GM19025 (cell line): ENCODE data around the gene HESX1.

ENCODE experiments used
- ATAC-seq: cut with Tn5 transposase; IDR thresholded peaks from one replicate; pipeline ENCODE4 v1.9.1; 2021; ENCODE audit warnings: mild to moderate bottlenecking, low read depth, moderate library complexity; ENCODE audit not compliant: unreplicated experiment

Gene HESX1

DNA sequence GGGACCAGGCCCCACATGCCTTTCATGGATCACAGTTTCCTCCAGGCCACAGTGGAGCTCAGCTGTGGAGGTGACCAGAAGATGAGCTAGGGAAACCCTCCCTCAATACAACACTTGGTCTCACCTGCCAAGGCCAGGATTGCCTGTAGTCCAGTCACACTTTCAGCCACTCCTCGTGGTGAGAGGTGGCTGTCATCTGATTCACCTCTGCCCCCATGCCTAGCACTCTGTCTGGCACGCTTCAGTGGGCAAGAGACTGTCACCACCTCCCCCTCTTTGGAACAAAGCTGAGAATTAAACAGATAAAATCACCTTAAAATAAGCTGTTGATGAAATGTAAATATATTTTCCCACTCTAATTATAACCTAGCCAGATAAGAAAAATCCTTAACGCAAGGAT lies 30.7 kb downstream of the HESX1 start:
- no peak for ATAC-seq

DNA sequence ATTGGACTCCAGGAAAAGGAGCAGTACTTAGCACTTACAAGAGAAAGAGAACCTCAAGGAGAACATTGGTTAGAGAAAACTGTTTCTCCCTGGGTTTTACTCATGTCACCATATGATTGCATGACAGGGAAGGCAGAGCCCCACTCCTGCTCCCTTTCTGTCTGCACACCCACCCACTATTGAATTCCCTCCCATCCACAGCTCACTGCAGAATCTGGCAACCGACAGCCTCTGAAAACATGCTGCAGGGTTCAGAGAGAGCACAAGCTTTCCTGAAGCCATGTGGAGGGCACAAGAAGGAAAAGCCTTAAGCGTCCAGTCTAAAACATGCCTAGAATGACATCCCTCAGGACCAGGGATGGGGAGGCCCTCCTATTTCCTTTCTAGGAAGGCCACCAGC lies 31.6 kb downstream of the HESX1 start:
- ATAC-seq, result no peak

DNA sequence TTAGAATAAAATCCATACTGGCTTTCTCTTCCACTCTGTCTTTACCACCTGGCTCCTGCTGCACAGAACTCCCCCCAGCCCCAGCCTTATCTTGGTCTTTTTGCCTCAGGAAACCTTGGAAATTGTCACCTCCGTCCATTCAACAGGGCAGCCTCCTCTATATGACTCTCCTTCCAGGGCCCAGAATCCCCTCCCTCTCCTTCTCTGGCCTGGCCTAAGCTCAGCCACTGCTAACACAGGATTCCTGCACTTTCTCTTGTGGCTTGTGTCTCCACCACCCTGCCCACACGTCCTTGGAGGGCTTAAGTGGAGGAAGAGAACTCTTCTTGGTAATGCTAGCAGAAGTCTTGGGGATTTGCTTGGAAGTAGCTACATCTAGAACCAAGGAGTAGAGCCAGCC lies 33.1 kb downstream of the HESX1 start:
- no peak for ATAC-seq

DNA sequence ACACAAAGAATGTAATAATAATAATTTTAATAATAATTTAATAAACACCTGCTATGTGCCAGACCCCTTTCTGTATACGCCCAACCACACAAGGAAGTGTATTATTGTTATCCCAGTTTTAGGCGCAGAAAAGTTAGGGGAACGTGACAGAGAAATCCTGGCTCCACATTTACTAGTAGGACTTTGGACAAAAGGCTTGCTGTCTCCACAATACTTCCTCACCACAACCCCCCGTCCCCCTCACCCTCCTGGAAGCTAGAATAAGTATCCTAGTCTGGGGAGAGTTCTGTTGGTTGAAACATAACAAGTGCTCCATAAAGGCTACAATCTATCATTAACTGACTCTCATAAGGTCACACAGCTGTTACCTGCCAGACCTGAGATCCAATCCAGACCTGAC lies 34.1 kb downstream of the HESX1 start:
- ATAC-seq, result no peak

DNA sequence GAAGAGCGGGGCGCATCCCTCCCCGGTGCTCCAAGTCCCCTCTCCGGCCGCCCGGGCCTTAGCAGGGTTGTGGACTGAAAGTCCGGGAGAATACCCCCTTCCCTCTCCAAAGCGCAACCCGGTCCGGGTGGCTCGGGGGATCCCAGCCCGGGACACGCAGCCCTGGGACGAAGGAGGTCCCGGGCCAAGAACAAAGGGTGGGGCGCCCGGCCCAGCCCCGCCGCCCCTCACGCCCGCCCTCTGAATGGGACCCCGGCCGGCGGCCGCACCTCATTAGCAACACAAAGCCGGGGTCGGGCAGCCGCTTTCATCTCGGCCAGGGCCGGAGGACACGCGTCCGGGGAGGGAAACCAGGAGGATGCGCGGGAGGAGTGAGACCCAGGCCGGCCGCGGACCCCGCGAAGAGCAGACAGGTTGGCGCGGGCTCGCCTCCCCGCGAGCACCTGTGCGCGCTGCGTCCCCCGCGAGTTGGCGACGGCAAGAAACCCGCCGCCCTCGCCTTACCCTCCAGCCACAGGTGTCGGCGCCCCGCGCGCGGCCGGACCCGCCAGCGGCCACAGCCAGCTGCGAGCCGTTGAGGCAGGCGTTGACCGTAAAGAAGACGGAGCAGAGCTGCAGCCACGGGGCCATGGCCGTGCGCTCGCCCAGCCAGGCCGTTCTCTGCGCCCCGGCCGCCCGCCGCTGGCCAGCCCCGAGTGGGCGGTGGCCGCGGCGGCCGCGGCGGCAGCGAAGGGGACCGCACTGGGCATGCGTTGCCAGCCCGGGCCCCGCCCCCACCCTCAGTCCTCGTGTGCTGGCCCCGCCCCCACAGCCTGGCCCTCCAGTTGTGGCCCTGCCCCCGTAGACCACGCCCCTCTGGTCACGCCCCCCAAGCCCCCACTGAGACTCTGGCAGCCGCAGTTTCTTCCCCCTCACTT lies 34.9 kb downstream of the HESX1 start, which contains the start of gene IL17RD:
TSS of gene IL17RD (minus strand) at position 697 of the 917 bp plus-strand sequence. CDS start at position 630, 67 bp downstream.
- ATAC-seq, result peak; percentile 46

DNA sequence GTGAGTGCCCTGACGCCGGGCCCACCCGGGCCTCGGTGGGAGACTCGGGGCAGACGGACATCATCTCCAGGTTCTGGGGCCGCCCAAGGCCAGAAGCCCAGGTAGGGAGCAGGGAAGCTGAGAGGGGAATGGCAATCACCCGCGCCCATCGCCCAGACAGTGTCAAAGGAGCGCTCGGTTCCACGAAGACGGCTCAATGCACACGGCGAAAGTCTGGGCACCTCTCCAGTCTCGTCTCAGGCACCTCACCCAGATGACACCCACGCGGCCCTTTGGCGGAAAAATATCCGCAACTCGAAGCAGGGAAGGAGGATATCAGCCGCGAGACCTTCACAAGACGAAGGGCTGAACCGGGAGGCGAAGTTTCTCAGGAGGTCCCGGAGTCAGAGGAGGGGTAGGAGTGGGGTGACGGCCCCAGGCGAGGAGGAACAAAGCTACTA lies 35.5 kb downstream of the HESX1 start:
- no peak for ATAC-seq

DNA sequence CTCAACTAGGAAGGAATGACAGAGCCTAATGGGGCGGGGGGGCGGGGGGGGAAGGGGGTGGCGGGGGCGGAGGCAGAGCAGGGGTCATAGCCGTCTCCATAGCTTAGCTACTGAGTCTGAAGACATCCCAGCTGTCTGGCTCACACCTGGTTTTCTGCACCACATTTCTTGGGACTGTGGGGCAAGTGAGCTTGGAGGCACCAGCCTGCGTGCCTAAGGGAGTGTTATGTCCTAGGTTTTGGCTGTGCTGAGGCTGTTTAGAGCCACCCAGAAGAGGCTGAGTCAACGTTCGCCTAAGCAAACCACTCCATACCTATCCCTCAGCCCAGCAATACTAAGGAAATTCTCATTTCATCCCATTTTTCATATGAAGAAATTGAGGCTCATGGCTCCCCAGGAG lies 36.0 kb downstream of the HESX1 start:
- ATAC-seq, result no peak

DNA sequence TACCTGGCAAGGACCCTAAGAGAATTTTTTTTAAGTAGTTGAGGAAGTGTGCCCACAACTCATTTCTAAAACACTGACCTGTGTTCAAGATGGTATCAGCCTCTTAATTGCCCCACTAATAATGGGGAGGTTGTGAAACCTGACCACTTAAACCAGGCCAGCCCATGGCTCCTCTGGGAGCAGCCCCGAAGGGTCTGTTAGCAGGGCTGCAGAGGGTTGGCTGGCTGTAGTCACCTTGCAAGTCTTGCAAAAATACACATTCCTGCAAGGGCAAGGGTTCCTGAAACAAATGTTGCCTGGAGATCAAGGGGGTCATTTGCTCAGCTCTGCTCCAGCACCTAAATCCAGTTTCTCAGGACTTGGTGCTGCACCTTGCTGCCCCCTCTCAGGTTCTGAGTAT lies 37.9 kb downstream of the HESX1 start:
- no peak for ATAC-seq

DNA sequence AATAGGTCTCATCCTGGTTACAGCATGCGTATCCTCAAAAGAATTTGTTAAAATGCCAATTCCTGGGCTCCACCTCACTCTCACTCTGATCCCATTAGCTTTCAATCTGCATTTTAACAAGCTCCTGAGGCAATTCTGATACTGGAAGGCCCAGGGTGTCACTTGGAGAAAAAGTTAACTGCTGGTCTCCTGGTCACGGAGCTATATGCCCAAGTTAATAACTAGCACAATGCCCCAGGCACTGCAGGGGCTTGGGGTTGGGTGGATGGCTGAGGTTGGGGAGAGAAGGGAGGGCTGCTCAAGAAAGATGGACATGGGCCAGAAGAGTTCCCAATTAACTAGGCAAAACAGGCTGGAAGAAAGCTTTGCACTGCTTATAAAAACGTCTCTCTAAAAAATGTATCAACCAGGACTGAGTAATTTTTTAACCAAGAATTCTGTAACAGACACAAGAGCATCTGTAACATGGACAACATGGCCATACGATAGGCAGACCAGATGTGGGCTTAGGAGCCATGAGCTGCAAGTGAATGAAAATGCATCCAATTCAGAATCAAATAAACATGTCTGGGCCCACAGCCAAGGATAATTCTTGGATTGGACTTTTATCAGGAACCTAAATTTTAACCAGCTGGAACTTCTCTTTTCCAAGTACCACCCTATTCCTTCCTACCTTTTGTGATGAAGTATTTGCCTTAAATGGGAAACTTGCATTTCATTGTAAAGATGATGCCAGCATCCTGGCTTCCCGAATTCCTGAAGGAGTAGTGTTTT lies 38.8 kb downstream of the HESX1 start:
- no peak for ATAC-seq

DNA sequence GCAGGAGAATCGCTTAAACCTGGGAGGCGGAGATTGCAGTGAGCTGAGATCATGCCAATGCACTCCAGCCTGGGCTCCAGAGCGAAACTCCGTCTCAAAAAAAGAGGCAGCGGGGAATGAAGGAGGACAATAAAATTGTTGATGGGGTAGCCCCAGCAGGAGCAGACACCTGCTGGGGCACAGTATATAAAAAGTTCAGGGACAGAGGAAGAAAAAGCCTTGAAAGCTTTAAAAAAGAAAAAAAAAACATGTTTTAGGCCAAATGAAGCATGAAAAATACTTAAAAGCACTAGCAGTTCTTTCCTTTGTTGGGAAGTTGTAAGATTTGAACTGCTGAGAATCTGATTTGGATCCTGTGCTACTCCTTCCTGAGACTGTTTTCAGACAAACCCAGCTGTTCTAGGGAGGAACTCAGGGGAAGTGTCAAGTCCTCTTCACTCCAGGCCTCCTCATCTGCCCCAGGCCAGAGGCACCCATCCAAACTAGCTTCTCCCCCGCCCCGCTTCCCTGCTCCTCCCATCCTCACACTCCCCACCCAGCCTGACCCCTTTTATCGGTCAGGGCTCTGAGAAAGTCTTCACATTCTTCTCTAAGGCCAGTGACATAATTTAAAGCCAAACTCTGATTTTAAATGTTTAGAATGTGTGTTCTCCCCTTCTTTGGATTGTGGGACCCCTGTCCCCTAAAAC lies 39.6 kb downstream of the HESX1 start:
- ATAC-seq, result no peak

DNA sequence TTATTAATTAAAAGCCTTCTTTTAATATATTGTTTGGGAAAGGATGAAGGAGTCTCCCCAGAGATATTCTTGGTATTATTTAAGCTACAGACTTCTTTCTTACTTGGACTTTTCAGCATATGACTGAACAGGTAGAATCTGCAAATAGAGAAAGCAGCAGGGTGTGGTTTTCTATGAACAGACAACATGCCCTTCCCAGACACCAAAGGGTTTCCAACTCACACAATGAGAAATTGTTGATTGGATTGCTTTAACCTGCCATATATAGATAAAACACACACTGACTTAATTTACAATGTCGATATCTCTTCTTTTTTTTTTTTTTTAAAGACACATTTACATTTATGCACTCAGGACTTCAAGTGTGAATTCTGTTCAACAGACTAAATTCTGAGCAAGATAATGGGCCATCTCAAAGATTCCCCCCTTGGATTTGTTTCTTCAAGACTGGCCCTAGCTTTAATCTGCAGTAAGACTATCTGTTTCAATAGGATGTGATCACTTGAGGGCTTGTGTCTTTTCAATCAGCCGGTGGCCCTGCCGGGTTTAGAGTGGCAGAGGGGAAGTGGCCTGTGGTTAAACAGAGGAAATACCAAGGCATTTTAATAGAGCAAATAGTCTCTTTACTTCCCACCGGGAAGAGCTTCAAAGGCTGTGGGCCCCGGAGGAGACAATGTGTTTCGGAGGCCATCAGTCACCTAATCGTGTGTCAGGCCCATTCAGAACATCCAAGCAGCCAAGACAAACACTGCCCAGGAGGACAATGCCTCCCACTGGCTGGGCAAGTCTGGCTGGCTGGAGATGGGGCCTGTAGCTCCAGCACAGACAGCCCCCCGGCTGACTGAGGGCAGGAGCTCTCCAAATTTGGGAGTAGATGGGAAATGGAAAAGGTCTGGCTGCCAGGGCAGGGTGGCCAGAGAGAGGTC lies 40.7 kb downstream of the HESX1 start:
- no peak for ATAC-seq

DNA sequence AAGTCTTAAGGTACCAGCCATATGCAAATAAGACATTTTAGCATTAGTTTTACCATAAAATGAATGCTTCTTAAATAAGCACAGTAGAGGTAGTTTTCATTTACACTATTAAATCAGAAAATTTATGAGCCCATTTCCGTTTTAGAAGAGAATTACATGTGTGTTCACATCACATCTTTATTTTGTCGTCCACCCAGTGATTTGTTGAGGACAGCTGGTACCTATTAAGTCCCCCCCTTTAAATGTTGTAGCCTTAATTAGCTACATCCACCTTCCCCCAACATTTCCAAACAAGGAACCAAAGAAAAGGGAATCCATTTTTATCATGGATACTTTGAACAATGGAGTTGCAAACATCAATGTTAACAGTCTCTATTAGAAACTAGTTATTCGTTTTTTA lies 41.5 kb downstream of the HESX1 start:
- ATAC-seq, result no peak

DNA sequence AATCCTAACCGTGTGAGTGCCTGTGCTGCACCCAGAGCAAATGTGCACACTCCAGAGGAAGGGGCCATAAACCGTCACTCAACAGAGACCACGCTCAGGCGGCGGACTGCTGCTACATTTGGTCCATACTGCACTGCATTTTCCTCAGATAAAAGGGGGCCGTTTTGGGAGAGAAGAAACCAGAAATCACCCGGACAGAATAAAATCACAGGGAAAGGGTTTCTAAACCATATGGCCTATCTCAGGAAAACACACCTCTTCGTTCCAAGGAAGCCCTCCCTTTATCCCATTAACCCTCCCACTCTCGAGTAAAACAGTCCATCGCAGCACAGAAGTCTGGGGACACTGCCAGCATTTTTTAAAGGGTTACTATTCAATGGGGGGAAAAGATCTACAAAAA lies 42.2 kb downstream of the HESX1 start:
- ATAC-seq, result no peak

DNA sequence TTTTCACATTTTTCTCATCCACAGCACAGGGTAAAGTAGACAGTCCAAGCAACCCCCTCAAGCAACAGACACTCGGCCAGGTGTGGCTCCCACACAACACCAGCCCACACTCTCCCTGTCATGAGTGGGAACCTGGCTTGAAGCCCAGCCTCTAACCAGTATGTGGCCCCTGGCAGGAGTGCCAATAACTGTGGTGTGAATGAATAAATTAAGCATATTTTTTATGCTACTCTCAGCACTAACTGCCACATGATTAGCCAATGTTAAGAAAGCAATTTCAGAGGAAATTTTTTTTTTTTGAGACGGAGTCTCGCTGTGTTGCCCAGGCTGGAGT lies 44.5 kb downstream of the HESX1 start:
- ATAC-seq, result no peak

DNA sequence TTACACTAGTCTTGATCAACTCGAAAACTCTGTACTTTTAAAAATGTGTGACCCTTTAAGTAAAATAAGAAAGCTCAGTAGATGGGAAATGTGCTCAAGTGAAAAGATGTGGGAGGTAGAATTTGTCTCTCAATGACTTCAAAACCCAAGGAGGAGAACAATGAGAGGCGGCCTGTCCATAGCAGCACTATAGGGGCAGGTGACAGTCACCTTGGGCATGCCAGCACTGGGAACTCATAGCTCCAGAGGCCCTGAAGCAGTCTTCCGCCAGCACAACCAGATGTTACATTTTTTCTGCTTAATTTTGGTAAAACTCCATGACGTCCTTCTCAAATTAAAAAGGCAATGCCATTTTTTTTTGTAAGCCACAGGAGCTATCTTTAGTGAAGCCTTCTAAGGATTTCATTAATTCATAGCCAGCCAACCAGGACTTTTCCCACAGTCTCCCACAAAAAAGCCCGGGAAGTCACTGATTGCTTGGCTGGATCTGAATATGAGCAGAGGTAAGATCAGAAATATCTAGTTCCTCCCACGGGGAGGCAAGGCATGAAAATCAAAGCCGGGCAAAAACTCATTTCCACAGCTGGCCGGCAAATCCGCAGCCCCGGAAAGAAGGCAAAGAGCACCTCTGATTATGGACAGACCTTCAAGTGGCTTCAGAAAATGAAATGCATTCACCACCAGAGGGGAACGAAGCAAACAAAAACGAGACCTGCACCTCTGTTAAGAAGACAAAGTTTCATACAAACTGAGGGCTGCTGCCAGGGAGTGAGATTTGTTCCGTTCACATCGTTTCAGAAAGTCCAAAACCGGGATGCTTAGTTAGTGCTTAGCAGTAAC lies 45.1 kb downstream of the HESX1 start:
- no peak for ATAC-seq

DNA sequence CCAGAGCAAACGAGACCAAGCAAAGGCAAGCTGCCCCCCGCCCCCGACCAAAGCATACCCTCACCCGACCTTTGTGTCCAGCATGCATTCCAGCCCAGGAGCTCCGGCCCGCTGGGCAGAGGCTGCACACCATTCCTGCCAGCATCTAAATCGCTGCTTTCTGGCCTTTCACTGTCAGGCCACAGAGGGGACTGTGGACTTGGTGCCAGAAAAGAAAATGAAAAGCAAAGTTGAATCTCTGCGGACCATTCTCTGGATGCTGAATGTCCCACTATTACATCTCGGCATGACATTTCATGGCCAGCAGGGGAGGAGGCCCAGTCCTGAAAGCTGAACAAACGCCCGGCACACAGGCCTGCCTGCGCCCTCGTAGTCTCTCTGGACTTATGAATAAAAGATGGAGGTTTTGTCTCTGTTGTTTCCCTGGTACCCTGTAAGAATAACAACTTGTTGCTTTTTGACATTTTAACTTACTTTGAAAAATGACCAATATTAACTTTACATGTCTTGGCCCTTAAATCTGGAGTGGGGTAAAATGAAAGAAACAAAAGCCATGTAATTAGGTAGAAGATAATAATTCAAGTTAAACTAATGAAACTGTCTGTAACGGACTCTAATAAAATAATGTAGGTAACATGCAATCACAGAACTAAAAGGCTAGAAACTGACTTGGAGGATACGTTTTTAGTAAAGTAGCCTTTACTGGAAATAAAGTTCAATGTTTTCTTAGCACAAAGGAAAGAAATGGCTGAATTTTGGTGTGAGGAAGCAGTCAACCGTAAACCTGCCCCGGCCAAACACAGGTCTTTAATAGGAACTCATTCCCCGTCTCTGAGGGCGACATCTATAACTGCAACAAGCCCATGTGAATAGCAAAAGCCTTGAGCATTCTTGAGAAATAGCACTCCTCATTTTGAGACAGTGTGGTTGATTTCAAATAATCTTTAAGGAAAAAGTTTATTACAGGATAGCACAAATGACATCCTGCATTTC lies 47.3 kb downstream of the HESX1 start:
- ATAC-seq, result no peak

DNA sequence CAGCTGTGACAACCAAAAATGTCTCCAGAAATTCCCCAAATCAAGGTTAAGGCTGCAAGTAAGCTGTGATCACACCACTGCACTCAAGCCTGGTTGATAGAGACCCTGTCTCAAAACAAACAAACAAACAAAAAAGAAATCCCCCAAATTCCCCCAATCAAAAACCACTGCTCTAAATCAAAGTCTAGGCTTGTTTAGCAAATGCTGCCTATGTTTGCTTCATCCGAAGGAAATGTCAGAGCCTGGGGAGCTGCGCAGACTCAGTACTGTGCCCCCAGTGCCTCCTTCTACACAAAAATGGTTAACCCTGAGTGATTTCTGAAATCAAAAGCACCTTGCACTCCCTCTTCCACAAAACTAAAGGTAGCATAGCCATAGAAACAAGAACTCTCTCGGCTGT lies 48.0 kb downstream of the HESX1 start:
- no peak for ATAC-seq

DNA sequence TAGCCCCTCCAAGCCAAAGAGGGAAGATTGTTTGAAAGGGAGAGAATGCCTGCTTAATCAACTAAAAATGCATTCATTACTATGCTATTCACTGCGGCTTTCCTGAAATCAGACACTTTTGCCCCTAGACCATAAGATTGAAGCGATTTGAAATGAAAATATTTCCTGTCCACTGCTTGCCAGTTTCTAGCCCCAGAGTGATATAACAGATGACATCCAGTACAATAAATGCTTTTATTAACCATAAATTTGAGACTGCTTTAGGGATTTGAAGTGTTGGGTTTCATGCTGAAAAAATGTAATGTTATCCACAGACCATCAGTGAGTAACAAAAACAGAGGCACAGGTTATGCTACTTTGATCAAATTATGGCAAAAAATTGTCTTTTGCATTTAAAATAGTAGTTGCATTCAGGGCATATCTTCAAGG lies 48.7 kb downstream of the HESX1 start:
- no peak for ATAC-seq
